HPDE6-E6E7 (cell line): Measurements from ENCODE around the gene PYURF.
"Not testable (repeated sequence)": the region's sequence is repeated elsewhere in the genome, so short reads cannot be mapped to it uniquely, and the experiment has no call there.

Experiments used
- DNase-seq: peaks from one replicate; pipeline ENCODE4 v3.0.0; 2011; ENCODE audit warnings: missing footprints; ENCODE audit errors: extremely low spot score

Gene PYURF, protein sequence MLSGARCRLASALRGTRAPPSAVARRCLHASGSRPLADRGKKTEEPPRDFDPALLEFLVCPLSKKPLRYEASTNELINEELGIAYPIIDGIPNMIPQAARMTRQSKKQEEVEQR

DNA sequence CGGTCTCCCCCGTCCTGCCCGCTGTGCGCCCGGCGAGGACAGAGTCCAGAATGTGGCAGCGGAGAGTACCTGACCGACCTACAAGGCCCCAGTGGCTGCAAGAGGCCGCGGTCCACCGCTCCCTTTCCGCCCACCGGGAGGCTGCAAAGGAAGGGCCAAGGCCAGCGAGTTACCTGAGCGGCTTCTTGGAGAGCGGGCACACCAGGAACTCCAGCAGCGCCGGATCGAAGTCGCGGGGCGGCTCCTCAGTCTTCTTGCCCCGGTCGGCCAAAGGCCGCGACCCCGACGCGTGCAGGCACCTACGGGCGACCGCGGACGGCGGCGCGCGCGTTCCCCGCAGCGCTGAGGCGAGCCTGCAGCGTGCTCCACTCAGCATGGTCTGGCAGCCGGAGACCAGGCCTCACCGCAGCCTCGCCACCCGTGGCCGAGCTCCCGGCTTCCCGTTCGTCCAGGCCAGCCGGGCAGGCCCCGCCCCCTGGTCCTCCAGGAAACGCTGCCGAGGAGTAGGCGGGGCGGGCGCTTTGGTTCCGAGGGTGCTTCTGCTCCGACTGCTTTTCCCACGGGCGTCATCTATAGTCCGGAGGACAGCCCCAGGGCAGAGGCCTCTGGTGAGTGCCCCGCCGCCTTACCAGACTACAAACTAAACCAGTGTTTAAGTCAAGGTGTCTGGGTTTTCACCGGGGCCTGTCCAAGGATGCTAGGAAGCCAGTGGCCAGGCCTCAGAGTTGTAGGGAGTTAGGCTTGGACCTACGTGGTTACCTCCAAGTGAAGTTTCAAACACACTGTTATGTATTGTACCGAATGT lies at the start of gene PYURF:
PYURF (minus strand) TSS at position 452 of the 805 bp plus-strand sequence; CDS start at position 376, 76 bp downstream.
- DNase-seq, result peak; percentile 87

DNA sequence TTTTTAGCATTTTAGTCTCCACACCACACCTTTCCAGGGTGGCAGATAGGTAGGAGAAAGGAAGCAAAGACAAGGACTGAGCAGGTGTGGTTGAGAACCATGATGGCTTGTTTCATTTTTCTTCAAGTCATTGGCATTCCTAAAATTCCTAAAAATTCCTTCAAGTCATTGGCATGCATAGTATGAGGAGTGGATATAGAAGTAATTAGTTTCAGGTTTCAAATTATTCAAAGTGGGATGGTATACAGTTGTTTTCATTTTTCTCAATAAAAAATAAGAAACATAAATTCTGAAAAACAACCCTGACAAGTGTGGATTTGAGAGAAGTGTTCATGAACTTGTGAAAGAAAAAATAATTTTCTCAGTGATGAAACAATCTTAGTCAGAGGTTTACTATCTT lies 46.4 kb upstream of the PYURF start:
- DNase-seq, result no peak

DNA sequence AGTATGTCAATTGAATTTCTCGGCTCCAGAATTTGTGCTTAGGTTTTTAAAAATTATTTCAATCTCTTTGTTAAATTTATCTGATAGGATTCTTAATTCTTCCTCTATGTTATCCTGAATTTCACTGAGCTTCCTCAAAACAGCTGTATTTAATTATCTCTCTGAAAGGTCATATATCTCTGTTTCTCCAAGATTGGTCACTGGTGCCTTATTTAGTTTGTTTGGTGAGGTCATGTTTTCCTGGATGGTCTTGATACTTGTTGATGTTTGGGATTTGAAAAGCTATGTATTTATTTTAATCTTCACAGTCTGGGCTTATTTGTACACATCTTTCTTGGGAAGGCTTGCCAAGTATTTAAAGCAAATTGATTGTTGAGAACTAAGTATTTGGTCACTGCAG lies 44.0 kb upstream of the PYURF start:
- DNase-seq, result no peak

DNA sequence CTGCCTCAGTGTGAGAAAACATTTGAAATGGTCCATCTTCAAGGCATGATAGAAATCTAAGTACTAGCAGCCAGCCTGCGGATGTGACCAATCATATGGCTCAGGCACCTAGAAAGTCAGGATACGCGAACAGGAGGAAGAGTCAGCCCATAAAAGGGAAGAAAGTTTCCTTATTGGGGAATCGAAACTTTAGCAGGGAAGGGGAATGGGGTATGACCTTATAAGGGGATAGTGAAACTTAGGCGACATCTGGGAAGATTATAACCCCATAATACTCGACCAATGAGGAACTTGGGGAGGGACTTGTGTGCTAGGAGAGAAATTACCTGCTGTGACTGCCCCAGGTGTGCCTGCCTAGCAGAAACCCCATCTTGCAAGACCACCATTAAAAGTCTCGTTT lies 26.2 kb upstream of the PYURF start:
- no peak for DNase-seq

DNA sequence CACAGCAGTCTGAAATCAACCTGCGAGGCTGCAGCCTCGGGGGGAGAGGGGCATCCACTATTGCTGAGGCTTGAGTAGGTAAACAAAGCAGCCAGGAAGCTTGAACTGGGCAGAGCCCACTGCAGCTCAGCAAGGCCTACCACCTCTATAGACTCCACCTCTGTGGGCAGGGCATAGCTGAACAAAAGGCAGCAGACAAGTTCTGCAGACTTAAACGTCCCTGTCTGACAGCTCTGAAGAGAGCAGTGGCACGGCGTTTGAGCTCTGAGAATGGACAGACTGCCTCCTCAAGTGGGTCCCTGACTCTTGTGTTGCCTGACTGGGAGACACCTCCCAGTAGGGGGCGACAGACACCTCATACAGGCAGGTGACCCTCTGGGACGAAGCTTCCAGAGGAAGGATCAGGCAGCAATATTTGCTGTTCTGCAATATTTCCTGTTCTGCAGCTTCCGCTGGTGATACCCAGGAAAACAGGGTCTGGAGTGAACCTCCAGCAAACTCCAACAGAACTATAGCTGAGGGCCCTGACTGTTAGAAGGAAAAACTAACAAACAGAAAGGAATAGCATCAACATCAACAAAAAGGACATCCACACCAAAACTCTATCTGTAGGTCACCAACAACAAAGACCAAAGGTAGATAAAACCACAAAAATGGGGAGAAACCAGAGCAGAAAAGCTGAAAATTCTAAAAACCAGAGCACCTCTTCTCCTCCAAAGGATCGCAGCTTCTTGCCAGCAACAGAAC lies 15.9 kb upstream of the PYURF start:
- not testable (repeated sequence) for DNase-seq

DNA sequence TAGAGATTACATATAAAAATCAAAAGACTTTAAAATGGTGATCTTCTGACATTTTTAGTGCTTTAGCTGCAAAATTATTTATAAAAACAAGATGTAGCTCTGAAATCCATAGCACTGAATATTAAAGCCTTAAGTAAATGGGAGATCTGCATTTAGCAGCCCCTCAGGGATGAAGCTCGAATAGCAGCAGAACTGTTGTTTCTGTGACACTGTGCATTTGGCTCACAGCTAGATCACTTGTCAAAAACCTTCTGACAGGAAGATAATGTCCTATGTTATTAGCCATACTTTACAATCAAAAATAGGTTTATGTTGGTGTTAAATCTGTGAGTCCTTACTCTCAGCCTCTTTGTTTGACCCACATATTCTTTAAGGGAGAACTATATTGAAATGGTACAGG lies 14.1 kb upstream of the PYURF start:
- no peak for DNase-seq

DNA sequence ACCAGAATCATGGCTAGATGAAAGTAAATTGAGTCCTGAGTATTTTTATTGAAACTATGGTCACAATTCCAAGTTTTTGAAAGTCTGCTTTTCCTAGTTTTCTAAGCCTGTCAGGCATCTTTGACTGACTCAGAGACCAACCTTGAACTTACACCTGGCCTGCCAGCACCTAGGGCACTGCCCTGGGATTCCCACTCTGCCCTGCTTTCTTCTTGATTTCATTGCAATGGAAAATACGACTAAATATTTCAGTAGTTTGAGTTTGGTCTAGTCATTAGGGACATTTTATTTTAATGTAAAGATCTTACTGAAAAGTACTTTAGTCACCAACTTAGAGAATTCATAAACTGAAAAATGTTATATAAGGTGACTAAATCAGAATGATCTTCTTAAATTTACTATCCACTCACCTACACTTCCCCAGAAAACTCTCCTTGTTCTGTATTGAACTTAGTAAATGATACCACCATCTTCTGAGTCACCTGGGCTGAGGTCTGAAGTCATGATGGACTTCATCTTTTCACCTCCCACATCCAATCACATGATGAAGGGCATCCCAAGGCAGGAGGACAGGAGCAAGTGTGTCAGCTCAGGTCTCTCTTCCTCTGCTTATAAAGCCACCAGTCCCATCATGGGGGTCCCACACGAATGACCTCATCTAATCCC lies 11.6 kb upstream of the PYURF start:
- no peak for DNase-seq

DNA sequence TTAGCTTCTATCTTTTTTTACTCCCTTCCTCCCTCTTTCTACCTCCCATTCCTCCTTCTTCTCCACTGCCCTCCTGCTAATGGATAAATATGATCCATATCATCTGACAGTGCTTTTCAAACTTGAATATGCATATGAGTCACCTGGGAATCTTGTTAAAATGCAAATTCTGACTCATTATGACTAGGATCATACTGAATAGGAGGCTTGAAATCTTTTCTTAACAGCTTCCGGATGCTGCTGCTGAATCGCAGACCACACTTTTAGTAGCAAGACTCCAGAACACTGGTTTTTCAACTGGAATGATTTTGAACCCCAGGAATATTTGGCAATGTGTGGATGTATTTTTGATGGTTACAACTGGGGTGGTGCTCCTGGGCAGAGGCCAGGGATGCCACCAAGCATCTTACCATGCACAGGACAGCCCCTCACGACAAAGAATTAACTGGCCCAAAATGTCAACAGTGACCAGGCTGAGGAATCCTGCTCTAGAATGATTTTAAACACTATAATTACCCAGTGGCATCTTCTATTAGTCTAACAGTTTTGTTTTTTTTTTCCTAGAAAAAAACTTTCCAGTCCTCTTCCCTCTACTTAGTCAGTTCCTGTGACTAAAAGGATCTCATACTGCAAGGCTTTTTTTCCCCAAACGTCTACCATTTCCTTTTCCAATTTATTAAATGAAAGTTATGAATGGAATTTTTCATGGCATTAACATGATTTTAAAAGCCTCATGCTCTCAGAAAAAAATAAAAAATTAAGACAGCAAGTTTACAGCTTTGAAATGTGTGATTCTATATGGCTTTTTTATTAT lies 10.6 kb upstream of the PYURF start:
- DNase-seq, result peak; percentile 50

DNA sequence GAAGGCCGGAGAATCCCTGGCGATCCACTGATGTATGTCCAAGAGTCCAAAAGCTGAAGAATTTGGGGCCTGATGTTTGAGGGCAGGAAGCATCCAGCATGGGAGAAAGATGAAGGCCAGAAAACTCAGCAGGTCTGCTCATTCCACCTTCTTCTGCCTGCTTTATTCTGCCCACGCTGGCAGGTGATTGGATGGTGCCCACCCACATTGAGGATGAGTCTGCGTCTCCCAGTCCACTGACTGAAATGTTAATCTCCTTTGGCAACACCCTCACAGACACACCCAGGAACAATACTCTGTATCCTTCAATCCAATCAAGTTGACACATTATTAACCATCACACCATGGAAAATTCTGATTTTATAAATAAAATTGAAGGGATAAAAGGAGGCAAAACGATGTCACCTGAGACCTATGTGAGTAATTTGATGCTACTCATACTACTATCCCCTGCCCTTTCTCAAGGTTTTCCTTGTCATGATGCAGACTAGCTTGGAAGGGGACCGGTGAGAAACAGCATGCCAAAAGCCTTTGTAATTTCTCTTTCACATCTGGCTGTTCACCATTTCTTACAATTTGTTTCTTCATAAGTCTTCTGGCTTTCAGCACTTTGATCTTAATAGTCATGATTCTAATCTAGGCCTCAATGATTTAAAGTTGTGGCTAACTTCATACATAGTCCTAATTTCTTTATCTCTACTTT lies 9.7 kb upstream of the PYURF start:
- no peak for DNase-seq

DNA sequence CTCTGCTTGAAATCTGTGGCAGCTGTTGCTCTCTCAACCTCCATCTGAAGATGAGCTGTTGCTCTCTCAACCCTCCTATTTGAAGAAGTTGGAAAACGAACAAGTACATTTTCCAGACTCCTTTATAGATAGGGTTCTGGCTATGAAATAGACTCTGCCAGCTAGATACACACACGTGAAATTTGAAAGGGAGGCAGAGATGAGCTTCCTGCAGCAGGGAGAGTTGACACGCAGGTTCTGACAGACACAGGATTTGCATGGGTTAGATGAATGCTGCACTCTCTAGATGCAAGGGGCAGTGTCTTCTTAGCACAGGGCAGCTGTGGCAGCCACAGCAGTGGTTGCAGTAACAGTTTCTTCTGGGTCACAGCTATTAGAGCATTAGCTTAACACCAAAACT lies 8.0 kb upstream of the PYURF start:
- no peak for DNase-seq

DNA sequence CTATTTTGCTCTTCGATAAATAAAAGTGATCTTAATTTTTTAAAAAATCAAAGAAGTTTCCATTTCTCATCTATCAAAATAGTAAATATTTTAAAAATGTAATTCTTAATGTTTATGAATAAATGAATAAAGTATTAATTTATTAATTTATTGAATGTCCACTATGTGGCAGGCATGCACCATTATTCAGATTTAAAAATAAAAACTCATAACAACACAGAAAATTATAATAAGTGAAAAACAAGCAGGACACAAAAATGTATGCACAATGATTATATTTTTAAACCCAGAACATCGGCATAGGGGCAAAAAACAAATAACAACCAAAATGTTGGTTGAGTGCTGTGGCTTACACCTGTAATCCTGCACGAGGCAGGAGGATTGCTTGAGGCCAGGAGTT lies 5.3 kb upstream of the PYURF start:
- DNase-seq, result no peak

DNA sequence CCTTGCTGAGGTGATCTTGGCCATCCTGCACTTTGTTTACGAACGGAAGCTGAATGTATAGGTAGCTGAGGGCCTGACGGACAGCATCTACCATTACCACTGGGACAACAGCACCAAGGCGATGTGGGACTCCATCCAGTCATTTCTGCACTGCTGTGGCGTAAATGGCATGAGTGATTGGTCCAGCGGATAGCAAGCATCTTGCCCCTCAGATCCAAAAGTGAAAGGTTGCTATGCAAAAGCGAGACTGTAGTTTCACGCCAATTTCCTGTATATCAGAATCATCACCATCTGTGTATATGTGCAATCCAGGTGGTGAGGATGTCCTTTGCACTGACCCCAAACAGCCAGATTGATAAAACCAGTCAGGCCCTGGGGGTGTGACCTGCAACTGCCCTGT lies 4.2 kb upstream of the PYURF start:
- DNase-seq, result no peak

DNA sequence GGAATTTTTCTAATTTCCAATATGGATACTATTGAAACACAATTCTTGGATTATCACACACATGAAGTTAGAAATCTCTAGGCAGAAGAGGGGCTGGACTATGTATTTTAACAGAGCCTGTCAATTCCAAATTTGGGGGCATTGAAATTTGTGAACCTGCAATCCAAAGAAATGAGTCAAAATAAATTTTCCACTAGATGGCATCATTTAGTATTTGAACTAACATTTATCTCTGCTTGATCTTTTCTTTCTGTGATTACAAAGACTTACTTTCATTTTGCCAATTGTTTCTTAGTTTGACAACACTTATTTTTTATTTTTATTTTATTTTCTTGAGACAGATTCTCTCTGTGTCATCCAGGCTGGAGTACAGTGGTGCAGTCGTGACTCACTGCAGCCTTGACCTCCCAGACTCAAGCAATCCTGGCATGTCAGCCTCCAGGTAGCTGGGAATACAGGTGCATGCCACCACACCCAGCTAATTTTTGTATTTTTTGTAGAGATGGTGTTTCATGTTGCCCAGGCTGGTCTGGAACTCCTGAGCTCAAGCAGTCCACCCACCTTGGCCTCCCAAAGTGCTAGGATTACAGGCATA lies 2.7 kb upstream of the PYURF start:
- no peak for DNase-seq

DNA sequence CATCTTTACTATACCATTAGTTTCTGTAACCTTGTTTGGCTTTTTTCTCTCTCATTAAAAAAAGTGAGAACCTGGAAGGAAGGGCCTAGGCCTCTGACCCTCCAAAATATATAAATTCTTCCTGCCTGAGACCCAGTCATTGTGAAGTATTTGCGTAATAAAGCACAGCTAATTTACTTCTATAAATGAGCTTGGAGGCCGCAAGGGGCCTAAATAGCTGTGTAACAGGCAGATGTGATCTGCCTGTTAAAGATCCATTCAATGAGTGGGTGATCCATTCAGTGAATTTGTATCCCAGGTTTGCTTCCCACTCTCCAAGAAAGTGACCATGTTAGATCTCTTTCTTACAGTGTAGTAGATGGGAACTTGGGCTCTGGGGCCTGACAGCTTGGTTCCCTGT lies 595 bp upstream of the PYURF start:
- no peak for DNase-seq

DNA sequence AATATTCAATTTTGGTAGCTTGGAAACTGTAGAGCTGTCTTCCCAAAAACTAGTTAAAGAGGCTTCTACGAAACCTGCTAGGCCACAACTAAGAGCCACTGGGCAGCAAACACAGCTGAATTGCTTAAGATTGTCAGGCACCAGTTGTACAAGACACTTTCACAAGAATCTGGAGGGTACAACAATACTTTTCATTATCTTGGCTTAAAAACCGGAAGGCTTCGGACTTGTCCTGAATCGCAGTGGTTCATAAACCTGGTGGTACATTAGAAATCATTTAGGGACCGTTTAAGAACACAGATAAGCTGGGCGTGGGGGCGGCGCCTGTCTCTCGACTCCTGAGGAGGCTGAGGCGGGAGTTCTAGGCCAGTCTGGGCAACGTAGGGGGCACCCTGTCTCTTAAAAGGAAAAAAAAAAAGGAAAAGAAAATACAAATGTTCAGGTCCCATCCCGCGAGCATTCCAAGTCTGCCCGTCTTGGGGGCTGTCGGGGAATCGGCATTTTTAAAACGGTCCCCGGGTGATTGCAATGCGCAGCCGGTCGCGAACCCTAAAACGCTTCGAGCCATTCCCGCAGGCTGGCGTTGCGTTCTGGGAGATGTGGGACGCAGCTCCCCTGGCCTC lies 763 bp downstream of the PYURF start:
- no peak for DNase-seq

DNA sequence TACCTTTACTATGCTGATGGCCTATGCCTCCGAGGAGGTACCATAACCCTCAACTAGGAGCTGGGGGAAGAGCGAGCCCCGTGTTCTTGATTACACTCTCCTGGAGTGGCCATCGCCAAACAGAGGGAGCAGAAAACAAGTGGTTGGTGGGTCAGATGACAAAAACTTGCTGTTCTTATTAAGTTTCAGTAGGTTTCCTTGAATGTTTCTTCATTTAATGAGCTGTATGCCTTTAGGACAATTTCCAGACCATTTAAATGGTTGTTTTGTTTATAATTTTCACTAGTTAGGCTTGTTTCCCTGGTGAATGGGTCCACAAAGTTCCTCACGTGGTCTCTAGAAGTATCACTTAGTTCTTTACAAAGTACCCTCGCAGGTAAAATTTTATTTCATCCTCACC lies 4.7 kb downstream of the PYURF start:
- DNase-seq, result no peak

DNA sequence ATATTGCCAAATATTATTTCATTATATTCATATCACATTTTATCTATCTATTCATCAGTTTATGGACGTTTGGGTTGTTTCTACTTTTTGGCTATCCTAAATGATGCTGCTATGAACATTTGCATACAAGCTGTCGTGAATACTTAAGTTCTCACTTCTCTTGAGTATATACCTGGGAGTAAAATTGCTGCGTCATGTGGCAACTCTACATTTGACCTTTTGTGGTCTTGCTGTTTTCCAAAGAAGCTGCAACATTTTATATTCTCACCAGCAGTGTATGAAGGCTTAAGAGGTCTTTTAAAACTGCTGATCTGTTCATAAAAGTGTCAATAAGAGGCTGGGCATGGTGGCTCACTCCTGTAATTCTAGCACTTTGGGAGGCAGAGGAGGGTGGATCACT lies 5.8 kb downstream of the PYURF start:
- DNase-seq, result no peak

DNA sequence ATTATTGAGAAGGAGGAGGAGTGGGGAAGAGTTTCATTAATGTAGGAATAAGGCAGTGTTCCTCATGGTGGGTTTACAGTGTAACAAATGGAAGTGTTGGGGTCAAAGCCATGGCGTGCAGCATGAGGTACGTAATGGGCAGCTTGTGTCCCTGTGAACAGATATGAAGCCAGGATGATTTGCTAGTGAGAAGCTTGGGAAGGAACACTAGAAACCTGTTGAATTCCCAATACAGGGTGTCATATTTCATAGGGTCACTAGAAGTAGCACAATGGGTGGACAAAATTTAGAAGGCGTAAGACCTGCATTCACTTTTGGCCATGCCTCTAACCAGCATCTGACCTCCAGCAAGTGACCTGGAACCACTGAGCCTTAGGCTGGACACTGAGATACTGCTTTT lies 6.8 kb downstream of the PYURF start:
- no peak for DNase-seq

DNA sequence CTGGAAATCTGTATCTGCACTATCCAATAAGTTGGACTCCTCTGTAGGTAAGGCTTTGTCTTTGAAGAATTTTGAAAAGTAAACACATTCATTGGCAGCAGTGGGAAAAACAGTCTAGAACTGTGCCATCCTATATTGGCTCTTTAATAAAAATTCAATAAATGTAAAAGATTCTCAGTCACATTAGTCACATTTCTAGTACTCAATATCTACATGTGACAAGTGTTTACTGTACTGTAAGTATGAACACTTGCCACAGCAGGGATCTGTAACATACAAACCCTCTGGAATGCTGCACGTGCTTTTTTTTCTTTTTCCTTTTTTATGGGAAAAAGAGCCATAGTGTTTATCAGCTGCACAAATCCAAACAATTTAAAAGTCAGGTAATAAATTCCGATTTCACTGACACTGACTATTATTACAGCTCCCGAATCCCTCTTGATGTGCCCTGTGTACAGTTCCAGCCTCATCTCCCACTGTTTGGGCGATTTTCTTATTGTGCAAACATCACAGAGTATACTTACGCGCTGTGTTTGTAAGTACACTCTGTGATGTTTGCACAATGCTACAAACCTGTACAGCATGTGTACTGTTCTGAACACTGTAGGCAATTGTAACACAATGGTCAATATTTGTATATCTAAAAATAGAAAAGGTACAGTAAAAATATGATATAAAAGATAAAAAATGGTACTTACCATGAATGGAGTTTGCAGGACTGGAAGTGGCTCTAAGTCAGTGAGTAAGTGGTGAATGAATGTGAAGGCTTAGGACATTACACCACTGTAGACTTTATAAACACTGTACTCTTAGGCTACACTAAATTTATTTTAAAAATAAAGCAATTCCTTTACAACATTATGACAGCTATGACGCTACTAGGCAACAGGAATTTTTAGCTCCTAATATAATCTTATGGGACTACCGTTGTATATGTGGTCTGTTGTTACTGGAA lies 8.7 kb downstream of the PYURF start:
- DNase-seq, result no peak
